NCI-H1930 (cell line): ENCODE results near the gene CCDC80.
A peak's percentile ranks its signal among the peaks of the same experiment; 100 is the strongest.
"Not testable (repeated sequence)": the region's sequence is repeated elsewhere in the genome, so short reads cannot be mapped to it uniquely, and the experiment has no call there.

Experiments
- DNase-seq, 2 experiments: peaks; one replicate each; lab custom pipeline; 2025; lab: John Stamatoyannopoulos, UW

Gene CCDC80

DNA sequence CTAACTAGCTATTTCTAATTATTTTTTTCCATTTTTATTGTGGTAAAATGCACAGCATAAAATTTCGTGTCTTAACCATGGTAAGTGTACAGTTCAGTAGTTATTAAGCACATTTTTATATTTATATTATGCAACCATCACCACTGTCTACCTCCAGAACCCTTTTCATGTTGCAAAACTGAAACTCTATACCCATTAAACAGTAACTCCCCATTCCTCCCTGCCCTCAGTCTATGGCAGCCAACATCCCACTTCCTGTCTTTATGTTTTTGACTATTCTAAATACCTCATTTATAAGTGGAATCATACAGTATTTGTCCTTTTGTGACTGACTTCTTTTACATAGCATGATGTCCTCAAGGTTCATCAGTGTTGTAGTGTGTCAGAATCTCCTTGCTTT lies 53.6 kb downstream of the CCDC80 start:
- no peak for DNase-seq

DNA sequence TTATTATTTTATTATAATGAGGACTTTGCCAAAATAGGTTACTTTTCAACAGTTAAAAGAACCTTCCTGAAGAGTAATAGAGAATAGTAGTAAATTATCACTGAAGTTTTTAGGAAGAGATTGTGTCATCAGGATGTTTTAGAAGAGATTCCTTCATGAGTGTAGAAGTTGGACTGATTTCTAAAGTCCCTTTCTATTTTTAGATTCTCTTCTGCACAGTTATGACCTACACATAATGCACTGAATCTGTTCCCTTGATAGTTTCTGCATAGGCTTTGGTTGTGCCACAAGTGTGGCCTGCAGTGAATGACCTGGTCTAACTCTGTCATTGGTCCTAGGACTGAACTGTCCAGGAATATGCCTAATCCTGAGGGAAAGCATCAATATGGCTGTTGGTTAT lies 55.2 kb downstream of the CCDC80 start:
- DNase-seq, result no peak

DNA sequence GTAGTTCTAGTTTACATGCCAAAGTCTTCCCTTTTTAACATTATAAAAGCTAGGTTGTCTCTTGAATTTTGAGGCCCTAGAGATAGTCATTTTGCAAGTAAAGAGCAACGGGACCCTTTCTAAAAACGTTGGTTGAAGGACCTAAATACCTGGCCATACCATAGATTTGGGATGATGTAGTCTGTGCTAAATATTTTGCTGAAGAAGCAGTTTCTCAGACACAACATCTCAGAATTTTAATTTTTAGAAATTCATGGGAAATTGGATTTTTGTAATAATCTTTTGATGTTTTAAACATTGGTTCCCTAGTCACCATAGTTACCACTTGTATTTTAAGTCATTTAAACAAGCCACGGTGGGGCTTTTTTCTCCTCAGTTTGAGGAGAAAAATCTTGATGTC lies 57.8 kb downstream of the CCDC80 start:
- no peak for DNase-seq

DNA sequence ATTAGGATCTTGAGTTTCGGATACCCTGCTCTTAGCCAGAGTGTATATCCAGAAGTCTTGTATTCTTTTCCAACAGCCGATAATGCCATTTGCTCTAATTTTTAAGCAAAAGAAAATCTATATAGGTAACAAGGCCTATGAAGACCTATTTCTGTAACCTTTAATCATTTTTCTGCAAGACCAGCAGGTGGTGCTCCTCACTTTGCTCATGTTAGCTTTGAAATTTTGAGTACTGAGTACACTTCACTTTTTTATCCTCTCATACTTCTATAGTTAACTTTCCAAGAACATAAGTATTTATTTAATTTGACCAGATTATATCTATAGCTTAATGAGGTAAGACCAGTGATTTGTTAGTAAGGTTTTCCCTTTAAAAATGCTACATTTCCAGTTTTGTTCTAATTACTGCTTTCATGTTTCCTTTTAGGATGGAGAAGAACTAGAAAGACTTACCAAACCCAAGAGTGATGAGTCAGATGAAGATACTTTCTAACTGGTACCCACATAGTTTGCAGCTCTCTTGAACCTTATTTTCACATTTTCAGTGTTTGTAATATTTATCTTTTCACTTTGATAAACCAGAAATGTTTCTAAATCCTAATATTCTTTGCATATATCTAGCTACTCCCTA lies 58.6 kb downstream of the CCDC80 start:
- peak in 1 of 2 experiments; percentile 13 for DNase-seq

DNA sequence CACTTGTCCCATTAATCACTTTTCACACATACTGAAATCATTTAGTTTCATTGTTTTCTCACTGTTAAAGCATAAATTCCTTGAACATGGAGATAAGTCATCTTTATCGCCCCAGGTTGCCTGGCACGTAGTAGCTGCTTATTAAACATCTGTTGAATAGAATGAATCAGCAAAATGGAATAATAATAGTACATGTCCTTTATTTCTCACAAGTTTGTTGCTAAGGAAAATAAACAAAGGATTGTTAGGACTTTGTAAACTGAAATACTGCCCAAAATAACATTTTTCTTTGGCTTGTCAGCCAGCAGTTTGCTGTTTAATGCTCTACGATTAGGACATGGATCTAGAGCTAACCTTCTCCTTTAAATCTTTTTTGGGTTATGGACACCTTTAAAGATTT lies 61.2 kb downstream of the CCDC80 start:
- no peak for DNase-seq

DNA sequence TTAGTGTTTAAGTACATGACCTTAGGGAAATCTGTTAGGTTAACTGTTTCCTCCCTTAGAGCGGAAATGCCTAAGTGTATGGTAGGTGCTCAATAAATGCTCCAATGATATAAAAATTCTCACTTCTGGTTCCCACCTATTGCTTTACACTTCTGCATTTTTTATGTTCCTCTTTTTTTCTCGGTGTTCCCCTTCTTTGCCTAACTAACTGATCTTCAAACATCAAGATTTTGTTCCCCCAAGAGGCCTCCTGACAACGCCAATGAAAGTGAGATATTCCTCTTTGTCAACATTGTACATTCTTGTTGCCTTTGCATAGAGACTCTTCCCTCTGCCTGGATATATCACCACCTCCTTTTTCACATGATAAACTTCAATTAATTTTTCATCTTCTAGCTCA lies 61.7 kb downstream of the CCDC80 start:
- DNase-seq, result no peak

DNA sequence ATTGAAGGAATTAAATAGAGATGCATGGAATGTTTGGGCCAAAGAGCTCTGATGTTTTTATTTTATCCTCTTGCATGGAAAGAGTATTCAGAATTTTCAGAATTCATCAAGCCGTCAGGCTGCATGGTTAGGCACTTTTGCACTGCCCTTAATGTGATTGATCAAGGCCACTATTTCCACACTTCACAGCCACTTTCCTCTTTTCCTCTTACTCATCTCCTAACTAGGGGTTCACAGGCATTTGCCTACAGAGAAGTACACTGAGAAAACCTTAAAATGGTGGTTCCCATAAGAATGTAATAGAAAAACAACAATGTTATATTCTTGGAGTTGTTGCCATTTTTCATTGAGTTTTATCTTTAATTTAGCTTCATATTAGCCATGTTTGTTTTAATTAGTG lies 68.2 kb downstream of the CCDC80 start:
- no peak for DNase-seq

DNA sequence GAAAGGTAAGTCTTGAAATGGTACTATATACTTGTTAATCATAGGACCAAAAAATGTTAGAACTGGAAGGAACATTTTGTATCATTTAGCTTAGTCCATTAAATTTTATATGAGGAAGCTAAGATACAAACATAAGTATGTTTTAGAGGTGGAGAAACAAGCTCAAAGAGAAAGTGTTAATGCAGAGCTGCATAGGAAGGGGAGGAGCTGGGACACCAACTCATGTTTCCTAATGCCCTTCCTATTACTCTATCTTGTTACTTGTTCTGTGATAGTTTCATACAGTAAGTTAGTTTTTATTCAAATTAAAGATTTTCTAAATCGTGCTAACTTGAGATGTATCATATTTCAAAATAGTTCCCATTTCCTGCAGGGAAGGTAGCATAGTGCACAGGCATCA lies 71.7 kb downstream of the CCDC80 start:
- DNase-seq, result no peak

DNA sequence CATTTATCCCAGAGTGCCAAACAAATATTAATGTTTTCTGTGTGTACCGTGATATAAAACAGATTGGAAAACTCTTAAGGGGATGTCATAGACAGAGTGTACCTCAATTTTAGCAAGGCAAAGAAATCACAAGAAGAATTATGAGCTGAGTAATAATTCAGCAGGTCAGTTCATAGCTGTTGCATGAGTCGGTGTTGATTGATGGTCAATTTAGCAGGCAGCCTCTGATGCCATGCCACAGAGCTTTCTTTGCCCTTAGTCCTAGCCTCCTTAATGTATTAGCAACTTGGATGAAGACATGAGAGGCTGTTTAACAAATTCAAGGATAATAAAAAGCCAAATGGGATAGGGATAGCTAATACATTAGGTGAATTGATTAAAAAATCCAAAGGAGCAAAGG lies 72.3 kb downstream of the CCDC80 start:
- DNase-seq, result no peak

DNA sequence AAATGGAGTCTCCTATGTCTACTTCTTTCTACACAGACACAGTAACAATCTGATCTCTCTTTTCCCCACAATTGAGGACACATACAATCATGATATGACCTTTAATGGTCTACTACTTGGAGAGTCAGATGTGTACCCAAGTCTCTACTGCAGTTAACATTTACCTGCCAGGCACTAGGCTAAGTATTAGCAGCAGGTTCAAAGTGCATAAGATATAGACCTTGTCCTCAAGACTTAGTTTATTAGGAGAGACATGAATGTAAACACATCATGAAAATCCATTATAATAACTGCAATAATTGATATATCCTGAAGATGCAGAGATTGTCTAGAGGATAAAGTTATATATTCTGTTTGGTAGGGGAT lies 76.0 kb downstream of the CCDC80 start:
- DNase-seq, result no peak

DNA sequence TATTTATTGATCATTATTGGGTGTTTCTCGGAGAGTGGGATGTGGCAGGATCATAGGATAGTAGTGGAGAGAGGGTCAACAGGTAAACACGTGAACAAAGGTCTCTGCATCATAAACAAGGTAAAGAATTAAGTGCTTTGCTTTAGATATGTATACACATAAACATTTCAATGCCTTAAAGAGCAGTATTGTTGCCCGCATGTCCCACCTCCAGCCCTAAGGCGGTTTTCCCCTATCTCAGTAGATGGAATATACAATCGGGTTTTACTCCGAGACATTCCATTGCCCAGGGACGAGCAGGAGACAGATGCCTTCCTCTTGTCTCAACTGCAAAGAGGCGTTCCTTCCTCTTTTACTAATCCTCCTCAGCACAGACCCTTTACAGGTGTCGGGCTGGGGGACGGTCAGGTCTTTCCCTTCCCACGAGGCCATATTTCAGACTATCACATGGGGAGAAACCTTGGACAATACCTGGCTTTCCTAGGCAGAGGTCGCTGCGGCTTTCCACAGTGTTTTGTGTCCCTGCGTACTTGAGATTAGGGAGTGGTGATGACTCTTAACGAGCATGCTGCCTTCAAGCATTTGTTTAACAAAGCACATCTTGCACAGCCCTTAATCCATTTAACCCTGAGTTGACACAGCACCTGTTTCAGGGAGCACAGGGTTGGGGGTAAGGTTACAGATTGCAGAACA lies 76.5 kb downstream of the CCDC80 start:
- DNase-seq, result not testable (repeated sequence)

DNA sequence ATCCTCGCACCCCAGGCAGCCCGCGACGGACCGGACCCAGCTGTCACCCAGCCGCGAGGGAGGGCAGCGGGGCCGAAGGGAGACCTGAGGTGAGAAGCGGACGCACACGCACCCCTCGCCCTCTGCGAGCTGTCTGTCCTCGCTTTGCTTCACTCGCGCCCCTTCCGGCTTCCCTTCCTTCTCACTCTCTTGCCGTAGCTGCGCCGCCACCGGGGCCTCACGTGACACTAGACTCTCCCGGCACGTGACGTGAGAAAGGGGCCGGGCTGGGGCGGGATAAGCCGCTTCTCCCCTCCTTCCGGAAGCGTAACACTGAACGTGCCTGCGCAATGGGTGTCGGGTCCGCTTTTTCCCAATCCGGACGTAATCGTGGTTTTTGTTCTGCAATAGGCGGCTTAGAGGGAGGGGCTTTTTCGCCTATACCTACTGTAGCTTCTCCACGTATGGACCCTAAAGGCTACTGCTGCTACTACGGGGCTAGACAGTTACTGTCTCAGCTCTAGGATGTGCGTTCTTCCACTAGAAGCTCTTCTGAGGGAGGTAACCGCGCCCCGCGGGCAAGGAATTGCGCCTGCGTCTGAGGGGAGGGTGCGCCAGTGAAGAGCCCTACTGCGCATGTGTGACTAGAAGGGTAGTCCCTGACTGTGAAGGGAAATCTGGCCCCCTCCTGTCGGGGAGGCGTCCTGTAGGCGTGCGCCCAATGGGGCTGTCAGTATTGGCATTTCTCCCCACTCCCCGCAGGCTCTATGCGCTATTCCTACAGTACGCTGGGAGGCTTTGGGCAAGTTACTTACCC lies 79.0 kb downstream of the CCDC80 start, which contains the start of the genes ATG3 and SLC35A5:
ATG3 (minus strand) TSS at position 229 of the 796 bp plus-strand sequence. CDS start 434 bp downstream, outside the sequence.
SLC35A5 (plus strand) TSS at position 312 of the 796 bp plus-strand sequence. CDS start 1,359 bp downstream, outside the sequence.
- peak; percentile 94 to 95 for DNase-seq

DNA sequence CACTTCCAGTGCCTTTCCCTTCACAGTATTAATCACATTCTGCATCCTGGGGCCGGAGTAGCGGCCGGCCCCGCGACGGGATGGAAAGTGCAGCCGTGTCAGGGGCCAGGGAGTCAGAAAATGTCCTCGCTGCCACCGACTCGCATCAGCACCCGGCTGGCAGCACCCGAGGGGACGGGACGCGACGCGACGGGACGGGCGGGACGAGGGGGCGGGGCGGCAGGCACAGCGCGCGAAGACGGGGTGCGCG lies 79.5 kb downstream of the CCDC80 start:
- DNase-seq, result peak in 1 of 2 experiments; percentile 39

DNA sequence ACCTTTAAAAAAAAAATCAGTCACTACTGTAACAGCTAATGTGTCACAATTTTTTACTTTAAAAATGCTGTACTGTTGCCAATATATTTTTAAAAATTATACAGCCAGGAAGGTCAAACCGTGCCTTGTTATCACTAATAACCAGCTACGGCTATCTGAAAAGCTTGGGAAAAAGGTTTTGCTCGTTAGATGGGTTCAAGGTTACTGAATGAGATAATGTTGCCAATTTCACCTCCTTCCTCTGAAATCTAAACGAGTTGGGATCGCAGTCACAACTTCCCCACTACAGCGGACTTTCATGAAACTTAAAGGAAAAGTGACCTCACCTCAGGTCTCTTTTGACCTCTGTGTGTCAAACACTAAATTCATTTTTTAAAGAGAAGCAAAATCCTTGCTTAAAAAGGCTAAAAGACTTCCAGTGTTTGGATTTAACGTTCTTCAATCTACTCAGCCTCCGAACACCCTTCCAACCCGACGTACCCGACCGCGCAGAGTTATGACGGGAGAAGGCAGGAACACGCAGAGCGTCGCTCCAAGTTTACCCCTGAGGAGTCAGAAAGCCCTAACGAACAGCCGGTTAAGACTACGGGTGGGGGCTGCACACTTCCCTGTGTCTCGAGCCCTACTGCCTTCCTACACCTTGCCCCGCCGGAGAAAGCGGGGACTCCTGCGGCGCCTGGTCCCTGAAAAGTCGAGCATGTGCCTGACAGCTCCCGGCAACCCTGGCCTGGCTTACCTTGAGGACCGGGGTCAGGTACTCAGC lies 80.0 kb downstream of the CCDC80 start:
- peak; percentile 24 to 39 for DNase-seq

DNA sequence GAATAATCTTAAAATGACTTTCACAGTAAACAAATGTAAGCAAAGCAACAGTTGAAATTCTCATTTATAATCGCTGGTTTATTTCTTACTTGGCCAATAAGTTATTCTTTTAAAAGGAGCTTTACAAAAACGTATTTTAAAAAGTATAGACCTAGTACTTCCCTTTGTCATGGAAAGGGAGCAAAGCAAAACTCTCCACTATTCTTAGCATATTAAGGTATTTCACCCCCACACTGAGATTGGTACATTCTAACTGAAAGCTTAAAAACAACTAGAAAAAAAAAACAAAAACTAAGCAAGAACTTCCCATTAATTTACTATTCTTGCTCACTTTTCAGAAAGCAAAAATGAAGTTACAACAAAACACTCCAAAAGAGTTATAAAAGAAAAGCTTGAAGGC lies 80.6 kb downstream of the CCDC80 start:
- DNase-seq, result no peak

DNA sequence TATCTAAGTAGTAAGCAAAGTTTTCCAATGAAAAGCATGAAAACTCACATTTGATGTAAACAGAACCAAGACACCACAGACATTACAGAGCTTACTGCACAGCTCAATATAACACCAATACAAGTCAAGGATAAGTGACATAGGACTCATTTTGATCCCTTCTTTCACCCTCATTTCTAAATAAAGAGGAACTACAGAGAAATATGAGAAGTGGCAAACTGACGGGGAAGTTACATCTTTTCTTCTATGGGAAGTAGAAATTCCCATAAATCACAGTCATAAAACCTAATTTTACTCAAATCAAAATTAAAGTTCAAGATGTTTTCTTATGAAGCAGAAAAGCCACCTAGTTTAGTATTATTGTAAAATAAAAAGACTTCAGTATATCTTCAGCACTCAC lies 83.0 kb downstream of the CCDC80 start:
- DNase-seq, result no peak

DNA sequence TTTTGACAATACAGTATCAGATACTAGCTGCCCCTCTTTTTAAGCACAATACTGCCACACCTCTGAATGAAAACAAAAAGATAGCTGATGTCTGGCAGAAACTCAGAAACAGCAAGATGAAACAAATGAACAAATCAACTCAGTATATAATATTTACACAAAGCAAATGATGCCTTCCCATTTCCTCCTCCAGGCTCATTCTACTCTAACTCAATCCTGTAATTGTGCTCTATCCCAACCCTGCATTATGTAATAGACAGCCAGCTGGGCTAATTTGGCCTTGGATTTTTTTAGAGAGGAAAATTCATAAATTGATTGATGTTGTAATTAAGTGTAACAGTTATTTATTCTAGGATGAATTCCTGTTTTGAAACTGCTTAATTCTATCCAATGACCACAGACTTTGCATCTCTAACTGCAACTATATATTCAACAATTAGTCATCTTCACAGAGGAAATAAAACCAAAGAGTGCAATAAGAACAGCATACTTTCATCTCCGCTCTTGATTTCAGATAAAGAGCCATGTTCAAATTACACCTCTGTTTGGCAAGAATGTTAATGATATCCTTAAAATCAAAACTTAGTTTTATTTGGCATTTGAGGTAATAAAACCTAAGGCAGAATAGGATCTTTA lies 85.3 kb downstream of the CCDC80 start:
- DNase-seq, result peak; percentile 63 to 64

DNA sequence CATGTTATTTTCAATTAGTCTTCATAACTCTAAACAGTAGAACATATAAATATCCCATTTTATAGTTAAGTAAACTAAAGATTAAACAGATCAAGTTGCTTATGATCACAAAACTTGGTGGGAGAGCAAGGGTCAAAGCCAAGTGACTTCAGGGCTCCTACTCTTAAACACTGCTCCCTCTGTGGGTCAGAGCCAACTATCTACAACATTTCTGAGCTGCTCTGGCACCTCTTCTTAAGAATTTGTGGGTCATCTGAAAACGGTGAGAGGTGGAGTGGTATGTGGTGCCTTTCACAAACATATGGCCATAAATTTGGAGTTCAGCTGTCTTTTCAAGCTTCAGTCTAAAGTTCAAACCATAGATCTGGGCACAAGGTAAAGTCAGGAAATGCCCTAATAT lies 90.1 kb downstream of the CCDC80 start:
- DNase-seq, result no peak
